GM21526 (cell line): ENCODE results near the gene OSGIN1.
A peak's percentile ranks its signal among the peaks of the same experiment; 100 is the strongest.

Experiments used
- ATAC-seq: cut with Tn5 transposase; IDR thresholded peaks from one replicate; pipeline ENCODE4 v1.9.1; 2021; ENCODE audit warnings: moderate library complexity; ENCODE audit not compliant: unreplicated experiment, low FRiP score

Gene OSGIN1

GRCh38 chr16:83995754-83996153 is 42.7 kb downstream of the OSGIN1 start:
- no peak for ATAC-seq

DNA sequence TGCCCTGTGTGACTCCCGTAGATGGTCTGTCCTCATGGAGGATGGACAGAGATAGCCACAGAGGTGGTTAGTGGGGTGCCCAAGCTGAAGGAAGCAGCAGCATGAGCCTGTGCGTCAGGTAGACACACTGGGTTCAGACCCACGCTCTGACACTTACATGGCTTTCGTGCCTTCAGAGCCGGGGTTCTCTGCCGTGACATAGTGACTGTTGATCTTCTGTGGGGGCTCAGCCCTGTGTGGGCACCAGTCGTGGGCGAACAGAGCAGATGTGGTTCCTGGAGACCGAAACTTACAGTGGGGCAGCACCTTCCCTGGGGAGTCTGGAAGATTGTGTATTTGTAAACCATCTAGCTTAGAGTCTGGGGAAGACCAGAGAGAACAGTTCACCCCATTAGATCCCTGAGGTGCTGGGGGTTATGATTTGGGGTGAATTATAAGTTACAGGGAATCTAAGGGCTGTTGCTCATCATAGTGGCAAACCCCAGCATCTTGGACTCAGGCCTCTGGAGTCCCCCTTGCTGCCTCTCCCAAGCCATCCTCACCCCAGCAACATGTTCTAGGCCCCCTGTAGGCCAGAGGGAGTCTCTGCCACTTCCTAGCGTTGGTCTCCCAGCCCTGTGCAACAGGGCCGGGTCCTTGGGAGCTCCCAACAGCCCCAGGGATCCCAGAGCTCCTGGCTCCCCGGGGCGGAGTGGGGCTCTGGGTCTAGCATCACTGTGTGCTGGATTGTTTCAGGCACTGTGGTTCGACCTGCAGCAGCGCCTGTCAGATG is 43.6 kb downstream of the OSGIN1 start:
- no peak for ATAC-seq

GRCh38 chr16:83998091-83998490 is 45.1 kb downstream of the OSGIN1 start:
- no peak for ATAC-seq

DNA sequence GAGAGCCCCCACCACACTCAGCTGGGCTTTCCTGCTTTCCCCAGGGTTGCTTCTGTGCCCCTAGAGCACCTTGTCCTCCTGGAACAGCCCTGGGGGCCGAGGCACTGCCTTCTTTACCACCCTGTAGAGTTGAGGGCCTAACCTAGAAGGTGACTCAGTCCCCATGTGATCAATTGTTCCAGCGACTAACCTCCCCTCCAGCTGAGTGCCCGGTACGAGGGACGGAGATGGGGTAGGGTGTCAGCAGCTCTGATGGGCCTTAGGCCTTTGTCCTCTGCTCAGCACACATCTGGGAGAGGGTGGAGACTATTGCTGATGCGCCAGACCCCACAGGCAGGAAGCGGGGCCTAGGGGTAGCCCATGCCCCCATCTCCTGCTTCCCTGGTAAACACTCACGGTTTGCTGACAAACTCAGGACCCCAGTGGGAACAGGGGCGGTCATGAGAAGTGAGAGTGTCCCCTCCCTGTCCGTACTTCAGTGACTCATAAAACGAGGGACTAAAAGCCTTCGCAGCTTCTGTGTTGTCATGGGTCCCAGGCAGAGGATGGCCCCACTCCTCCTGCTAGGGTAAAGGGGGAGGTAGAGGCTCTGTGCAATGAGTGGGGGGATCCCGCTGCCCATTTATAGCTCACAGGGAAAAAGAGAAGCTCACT is 48.1 kb downstream of the OSGIN1 start:
- no peak for ATAC-seq

DNA sequence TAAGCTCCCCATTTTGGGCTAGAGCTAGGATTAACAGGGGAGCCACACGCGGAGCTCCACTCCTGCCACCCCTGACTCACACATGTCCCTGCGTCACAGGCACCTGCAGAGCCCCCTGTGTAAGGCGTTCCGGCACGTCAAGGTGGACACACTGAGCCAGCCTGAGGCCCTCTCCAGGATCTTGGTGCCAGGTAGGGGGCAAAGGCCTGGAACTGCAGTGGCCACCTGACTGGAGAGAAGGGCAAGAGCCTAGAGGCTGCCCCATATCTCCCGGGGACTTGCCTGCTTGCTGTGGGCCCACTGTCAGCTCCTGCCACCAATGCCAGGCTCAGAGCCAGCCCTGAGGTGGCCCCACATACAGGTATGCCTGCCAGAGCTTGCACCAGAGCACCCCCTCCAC is 48.7 kb downstream of the OSGIN1 start:
- no peak for ATAC-seq

DNA sequence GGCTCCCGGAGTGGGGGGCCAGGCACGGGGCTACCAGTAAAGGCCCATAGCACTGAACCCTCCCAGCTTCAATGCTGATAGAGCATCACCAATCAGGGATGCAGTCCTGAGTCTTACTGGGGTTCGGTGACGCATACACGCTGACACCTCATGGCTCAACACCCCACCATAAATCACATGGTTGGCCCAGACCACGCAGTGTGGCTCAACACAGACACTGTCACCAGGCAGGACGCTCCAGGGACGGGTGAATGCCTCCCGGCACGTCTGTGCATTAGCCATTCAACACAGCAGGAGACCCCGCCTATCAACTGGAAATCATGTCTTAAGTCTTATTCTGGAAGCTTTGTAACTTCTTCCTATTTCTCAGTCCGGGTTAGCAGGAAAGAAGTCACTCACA is 50.0 kb downstream of the OSGIN1 start:
- ATAC-seq, result no peak

DNA sequence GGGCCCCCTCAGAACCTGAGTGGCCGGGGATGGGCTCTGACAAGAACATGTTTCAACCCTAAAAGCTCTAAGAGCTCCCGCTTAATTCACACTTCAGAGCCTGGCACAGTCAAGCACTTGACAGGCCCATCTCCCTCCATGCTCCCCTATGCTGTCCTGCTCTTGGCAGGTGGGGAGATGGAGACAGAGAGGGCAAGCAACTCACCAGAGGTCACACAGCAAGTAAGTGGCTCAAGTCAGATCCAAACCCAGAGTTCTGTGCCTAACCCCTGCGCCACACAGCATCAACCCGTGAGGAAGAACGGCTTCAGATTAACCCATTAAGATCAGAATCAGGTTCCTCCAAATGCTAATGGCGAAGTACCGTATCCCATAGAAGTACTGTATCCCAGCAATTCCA is 51.4 kb downstream of the OSGIN1 start:
- ATAC-seq, result no peak

GRCh38 chr16:84005391-84005790 is 52.4 kb downstream of the OSGIN1 start:
- ATAC-seq, result no peak

DNA sequence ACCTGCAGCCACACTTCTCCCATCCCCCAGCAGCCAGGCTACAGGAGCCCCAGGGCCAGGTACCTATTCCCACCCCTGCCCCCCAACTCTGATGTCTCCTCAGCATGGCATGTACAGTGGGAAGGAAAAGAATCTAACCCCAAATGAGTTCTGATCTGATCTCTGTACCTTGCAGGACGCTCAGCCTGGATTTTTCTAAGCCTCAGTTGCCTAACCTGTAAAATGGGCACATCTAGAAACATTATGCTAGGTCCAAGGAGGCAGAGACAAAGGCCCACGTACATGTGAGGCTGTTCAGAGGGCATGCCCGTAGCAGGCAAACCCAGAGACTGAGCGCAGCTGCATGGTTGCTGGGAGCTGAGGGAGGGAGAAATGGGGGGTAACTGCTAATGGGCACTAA is 54.5 kb downstream of the OSGIN1 start:
- no peak for ATAC-seq

- no peak for ATAC-seq
Measured at GRCh38 chr16:84007965-84008364, 54.9 kb downstream of the OSGIN1 start.

DNA sequence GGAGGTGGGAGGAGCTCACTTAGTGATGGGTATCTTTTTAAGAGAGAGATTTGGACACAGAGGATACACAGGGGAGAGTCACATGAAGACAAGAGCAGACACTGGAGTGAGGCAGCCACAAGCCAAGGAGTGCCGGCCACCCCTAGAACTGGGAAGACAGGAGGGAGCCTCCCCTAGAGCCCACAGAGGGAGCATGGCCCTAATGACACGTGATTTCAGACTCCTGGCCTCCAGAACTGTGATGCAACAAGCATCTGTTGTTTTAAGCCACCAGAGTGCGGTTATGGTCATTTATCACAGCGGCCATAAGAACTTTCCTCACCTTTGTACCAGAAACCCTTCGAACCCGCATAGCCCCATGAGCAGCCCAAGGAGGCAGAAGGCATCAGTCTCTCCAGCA is 56.2 kb downstream of the OSGIN1 start:
- ATAC-seq, result no peak

DNA sequence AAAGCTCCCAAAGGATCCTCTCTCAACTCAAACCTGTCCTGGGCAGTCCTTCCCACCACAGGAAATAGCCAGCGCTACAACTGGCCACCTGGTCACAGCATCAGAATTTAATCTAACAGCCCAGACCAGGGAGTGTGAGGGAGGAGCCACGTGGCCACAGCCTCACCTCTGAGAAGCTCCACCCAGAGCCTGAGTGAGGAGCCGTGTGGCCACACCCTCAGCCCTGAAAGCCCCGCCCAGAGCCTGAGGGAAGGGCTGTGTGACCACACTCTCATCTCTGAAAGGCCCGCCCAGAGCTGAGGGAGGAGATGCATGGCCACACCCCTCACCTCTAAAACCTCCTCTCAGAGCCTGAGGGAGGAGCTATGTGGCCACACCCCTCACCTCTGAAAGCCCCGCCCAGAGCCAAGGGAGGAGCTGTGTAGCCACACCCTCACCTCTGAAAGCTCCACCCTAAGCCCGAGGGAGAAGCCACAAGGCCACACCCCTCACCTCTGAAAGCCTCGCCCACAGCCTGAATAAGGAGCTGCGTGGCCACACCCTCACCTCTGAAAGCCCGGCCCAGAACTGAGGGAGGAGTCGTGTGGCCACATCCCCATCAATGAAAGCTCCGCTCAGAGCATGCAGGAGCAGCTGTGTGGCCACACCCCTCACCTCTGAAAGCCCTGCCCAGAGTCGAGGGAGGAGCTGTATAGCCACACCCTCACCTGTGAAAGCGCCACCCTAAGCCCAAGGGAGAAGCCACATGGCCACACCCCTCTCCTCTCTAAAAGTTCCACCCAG is 60.9 kb downstream of the OSGIN1 start:
- ATAC-seq, result peak; percentile 73

DNA sequence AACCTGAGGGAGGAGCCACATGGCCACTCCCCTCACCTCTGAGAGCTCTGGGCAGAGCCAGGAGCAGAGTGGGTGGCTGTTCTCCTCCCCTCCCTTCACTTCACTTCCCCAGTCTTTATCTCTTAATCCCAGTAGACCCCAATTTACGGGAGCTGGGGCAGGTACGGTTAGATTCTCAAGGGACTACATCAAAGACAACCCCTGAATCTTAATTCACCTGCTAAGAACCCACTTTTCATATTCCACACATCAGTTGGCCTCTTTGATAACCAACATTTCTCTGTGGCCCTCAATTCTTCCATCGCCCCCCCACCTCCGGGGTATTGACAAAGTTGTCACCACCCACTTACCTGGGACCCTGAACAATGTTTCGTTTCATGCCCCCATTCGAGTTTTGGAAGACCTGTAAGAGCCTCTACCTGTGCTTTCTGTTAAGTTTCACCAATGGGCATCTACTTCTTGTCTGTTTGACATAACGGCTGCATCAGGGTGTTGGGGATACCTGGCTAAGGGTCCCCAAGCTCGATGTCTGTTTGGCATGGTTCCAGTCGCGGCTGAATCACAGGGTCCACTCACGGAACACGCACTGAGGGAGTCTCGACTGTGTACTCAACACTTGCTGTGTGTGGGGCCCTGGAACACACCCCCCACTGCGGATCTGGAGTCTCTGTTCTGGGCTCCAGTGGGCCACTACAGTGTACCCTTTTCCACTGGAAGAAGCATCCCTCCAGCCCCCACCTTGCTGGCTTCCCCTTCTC is 61.7 kb downstream of the OSGIN1 start:
- ATAC-seq, result no peak

DNA sequence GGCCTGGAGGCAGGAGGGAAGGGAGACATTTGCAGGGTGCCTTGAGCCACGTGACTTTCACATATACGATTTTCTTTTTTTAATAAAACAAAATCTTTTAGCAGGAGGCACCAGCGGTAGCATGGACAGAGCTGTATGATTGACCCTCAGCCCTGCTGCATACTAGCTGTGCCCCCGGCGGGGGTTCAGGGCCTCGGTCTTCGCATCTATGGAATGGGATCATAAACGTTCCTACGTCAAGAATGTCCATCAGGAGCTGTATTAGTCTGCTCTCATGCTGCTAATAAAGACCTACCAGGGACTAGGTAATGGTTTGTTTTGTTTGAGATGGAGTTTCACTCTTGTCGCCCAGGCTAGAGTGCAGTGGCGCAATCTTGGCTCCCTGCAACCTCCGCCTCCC is 62.4 kb downstream of the OSGIN1 start:
- ATAC-seq, result no peak
